HG03196 (cell line): ENCODE data around the gene UBTD2.
"Not testable (repeated sequence)": the region's sequence is repeated elsewhere in the genome, so short reads cannot be mapped to it uniquely, and the experiment has no call there.

Experiments used
- ATAC-seq: cut with Tn5 transposase; IDR thresholded peaks from one replicate; pipeline ENCODE4 v1.9.1; 2021; ENCODE audit not compliant: unreplicated experiment

Gene UBTD2

DNA sequence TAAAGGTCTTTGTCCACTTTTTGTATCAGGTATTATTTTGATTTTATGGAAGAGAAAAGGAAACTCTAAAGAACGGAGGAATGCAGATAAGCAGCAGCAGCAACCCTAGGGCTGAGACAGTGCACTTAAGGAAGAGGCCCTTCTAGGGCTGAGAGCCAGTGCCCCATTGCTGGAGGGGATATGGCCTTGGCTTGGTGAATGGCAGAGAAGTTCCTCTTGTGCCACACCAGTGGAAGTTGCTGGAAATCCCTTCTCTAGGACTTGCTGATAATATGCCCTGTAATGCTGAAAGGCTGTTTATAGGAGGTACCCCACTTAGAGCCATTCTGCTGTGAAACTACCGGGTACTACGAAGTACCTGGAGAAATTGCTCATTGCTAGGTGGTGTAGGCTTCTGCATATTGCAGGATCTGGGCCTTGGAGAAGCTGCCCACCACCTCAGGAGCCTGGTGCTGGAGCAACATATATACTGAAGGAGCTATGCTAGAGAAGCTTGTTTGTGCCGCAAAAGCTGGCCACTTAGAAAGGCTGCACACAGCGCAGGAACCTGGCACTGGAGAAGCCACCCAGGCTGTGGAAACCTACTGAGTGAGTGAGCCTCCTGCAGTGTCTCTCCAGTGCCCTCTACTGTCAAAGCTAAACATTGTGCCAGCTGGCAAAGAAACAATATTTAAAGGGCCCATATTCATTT, 9.6 kb upstream of the UBTD2 start:
- ATAC-seq: peak; percentile 94

DNA sequence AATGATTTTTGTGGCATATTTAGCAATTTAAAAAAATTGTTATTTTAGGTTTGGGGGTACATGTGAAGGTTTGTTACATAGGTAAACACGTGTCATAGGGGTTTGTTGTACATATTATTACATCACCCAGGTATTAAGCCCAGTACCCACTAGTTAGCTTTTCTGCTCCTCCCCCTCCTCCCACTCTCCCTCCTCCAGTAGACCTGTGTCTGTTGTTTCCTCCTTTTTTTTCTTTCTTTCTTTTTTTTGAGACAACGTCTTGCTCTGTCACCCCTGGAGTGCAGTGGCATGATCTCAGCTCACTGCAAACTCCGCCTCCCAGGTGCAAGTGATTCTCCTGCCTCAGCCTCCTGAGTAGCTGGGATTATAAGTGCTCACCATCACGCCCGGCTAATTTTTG, 8.3 kb upstream of the UBTD2 start:
- ATAC-seq: not testable (repeated sequence)

- no peak for ATAC-seq
Observed at GRCh38 chr5:172288465-172288864, 4.9 kb upstream of the UBTD2 start.

DNA sequence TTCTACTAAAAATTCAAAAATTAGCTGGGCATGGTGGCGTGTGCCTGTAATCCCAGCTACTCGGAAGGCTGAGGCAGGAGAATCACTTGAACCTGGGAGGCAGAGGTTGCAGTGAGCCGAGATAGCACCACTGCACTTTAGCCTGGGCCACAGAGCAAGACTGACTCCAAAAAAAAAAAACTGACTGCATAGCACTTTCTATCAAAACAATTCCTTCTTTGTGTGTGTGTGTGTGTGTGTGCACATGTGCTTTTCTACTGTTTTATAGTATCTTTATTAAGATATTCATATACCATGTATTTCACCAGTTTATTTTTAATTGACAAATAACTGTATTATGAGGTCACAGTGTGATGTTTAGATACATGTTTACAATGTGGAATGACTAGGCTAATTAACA, 3.6 kb upstream of the UBTD2 start:
- ATAC-seq: not testable (repeated sequence)

GRCh38 chr5:172285226-172286143, 1.9 kb upstream of the UBTD2 start:
- ATAC-seq: no peak

GRCh38 chr5:172284611-172284980, 1.0 kb upstream of the UBTD2 start:
- no peak for ATAC-seq

DNA sequence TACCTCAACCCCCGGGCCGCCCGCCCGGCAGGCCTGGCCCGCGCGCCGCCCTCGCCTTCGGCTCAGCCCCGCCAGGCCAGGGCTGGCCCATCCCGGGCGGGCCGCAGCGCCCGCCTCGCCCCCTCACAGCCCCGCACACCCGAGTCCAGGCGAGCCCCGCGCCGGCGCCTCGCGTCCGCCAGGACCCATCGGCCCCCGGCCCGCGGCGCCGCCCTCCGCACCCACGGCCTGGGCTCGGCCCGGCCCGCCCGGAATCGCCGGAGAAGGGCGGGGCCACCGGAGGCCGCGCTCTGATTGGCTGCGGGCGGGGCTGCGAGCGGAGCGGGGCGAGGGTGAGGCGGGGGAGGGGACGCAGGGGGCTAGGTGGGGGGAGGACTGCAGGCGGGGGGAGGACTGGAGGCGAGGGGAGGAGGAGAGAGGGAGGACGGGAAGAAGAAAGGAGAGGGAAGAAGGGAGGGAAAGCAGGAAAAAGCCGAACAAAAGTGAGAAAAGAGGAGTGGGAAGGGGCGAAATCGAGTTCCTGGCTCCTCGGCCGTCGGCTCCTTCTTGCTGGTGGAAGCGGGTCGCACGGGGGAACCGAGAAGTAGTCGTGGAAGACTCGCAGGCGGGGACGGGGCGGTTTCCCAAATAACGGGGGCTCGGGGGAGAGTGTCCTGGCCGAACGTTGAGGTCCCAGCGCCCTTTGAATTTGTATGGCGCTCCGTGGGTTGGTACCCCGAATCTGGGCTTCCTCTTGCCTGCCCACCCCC, 472 bp upstream of the UBTD2 start:
- ATAC-seq: peak; percentile 82

GRCh38 chr5:172282272-172283019, 1.1 kb downstream of the UBTD2 start:
- no peak for ATAC-seq

- ATAC-seq: no peak
Observed at GRCh38 chr5:172281346-172281745, 2.2 kb downstream of the UBTD2 start.

- no peak for ATAC-seq
Observed at GRCh38 chr5:172280929-172281328, 2.6 kb downstream of the UBTD2 start.

- ATAC-seq: no peak
Observed at GRCh38 chr5:172280317-172280716, 3.2 kb downstream of the UBTD2 start.

- ATAC-seq: no peak
Observed at GRCh38 chr5:172278356-172278755, 5.2 kb downstream of the UBTD2 start.

GRCh38 chr5:172276214-172276613, 7.3 kb downstream of the UBTD2 start:
- no peak for ATAC-seq

- no peak for ATAC-seq
Observed at GRCh38 chr5:172274951-172275753, 8.4 kb downstream of the UBTD2 start.

GRCh38 chr5:172267943-172268342, 15.6 kb downstream of the UBTD2 start:
- no peak for ATAC-seq

- no peak for ATAC-seq
Observed at GRCh38 chr5:172266676-172267092, 16.9 kb downstream of the UBTD2 start.

DNA sequence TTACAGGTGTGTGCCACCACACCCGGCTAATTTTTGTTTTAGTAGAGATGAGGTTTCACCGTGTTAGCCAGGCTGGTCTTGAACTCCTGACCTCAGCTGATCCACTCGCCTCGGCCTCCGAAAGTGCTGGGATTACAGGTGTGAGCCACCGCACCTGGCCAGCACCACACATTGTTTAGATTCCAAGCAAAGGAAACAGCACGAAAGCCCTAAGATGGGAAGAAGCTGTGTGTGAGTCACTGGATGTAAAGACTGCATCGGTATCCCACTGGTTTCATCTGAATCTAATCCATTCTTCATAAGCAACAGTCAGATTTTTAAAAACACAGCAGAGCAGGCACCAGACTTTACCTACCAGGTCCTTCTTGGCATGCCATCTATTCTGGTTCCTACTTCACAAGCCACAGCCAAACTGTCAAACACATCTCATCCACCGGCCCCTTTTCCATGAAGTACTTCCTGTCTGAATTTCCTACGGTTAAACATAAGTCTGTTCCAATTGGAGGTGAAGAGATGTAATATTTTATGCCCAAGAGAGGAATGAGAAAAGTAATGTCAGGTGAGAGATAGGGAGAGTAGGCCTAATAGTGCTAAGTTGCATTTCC, 17.4 kb downstream of the UBTD2 start:
- ATAC-seq: no peak

DNA sequence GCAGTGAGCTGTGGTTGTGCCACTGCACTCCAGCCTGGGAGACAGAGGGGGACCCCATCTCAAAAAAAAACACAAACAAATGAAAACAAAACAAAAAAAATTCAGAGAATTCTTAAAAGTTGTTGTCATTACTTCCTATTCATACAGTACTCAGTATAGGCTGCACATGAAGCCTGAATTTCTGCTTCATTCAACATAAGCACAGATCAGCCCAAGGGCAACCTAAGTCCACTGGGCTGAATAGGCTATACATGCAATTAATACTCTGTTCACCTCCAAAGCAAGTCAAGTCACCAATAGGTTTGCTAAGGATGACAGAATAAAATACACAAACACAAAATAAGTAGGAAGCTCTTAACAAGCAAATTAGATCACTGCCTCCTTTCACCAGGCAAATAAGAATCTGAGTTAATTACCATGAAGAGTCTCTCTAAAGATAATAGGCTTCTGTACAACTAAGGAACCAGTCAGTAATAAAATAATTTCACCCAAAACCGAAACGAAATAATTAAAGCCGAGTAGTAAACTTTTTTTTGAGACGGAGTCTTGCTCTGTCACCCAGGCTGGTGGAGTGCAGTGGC, 18.7 kb downstream of the UBTD2 start:
- ATAC-seq: no peak

DNA sequence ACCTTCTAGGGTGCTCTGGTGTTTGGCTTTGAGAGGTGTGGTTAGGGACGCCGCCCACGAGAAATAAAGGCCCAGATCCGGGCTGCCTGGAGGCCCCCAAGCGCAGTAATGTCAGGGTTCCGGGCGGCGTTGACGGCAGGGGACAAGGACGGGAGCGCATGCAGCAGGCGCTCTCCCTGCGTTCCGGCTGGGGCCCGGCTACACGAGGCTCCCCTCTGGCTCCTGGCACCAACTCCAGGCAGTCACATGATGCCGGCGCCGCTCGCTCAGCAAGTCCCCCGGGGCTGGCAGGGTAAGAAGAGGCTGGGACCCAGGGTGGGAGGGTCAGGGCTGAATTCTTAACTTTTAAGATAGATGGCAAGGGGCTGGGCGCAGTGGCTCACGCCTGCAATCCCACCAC, 28.1 kb downstream of the UBTD2 start:
- ATAC-seq: no peak
